Astrocyte (in vitro differentiated cells and primary cell): ENCODE results near the gene JAZF1. TPM values are rescaled to one million over a fixed set of nuclear protein-coding genes. Genes with fewer than 3 reads are reported as not detected.

Experiments used
- DNase-seq: peaks from one replicate; pipeline ENCODE4 v3.0.0-alpha.2; 2010; ENCODE audit warnings: low read depth
- FAIRE-seq: peaks from 2 replicates; lab custom pipeline; 2011; peaks lifted over from hg19 to GRCh38; lab: Jason Lieb, UNC
- H2AFZ ChIP-seq: 2 replicates; pipeline ENCODE4 v1.6.0; 2012; ENCODE audit warnings: low read depth, low read length, inconsistent platforms
- H3K27ac ChIP-seq: 2 replicates; pipeline ENCODE4 v1.5.1; 2011; ENCODE audit warnings: low read depth, low read length, inconsistent platforms
- H3K27me3 ChIP-seq: 2 replicates; pipeline ENCODE4 v1.6.0; 2011; ENCODE audit warnings: low read length, inconsistent platforms; ENCODE audit not compliant: insufficient read depth
- H3K36me3 ChIP-seq: 2 replicates; pipeline ENCODE4 v1.5.1; 2011; ENCODE audit warnings: low read length, inconsistent platforms; ENCODE audit not compliant: insufficient read depth
- H3K4me1 ChIP-seq: 2 replicates; pipeline ENCODE4 v1.5.1; 2011; ENCODE audit warnings: low read length, inconsistent platforms; ENCODE audit not compliant: insufficient read depth
- H3K4me2 ChIP-seq: 2 replicates; pipeline ENCODE4 v1.6.0; 2012; ENCODE audit warnings: low read length, inconsistent platforms
- H3K4me3 ChIP-seq: 2 replicates; pipeline ENCODE4 v1.5.1; 2011; ENCODE audit warnings: low read depth, mild to moderate bottlenecking, low read length, inconsistent platforms; ENCODE audit not compliant: insufficient read depth
- H3K79me2 ChIP-seq: 2 replicates; pipeline ENCODE4 v1.6.0; 2012; ENCODE audit warnings: mild to moderate bottlenecking, low read length, inconsistent platforms; ENCODE audit not compliant: insufficient read depth
- H3K9ac ChIP-seq: 2 replicates; pipeline ENCODE4 v1.6.0; 2012; ENCODE audit warnings: mild to moderate bottlenecking, low read length, inconsistent platforms
- H3K9me3 ChIP-seq: 2 replicates; pipeline ENCODE4 v1.5.1; 2012; ENCODE audit warnings: low read depth, mild to moderate bottlenecking, low read length, inconsistent platforms; ENCODE audit not compliant: insufficient read depth
- H4K20me1 ChIP-seq: 2 replicates; pipeline ENCODE4 v1.6.0; 2012; ENCODE audit warnings: low read length, inconsistent platforms; ENCODE audit not compliant: insufficient read depth
- H3K27ac Mint-ChIP-seq: one replicate; pipeline ENCODE4 v1.8.0; 2021; ENCODE audit warnings: mild to moderate bottlenecking, mixed read lengths; ENCODE audit not compliant: unreplicated experiment
- H3K27me3 Mint-ChIP-seq: one replicate; pipeline ENCODE4 v1.8.0; 2021; ENCODE audit warnings: low read depth, mixed read lengths; ENCODE audit not compliant: unreplicated experiment
- H3K36me3 Mint-ChIP-seq: one replicate; pipeline ENCODE4 v1.8.0; 2021; ENCODE audit warnings: low read depth, mixed read lengths; ENCODE audit not compliant: unreplicated experiment
- H3K4me1 Mint-ChIP-seq: one replicate; pipeline ENCODE4 v1.8.0; 2021; ENCODE audit warnings: low read depth, mixed read lengths; ENCODE audit not compliant: unreplicated experiment
- H3K4me3 Mint-ChIP-seq: one replicate; pipeline ENCODE4 v1.8.0; 2021; ENCODE audit warnings: mild to moderate bottlenecking, moderate library complexity, mixed read lengths; ENCODE audit not compliant: unreplicated experiment
- H3K9me3 Mint-ChIP-seq: one replicate; pipeline ENCODE4 v1.8.0; 2021; ENCODE audit warnings: mild to moderate bottlenecking, mixed read lengths; ENCODE audit not compliant: unreplicated experiment
- CTCF ChIP-seq: IDR thresholded peaks from 2 replicates; pipeline ENCODE4 v1.5.1; 2011; ENCODE audit warnings: low read depth, mild to moderate bottlenecking, inconsistent platforms, low read length, moderate library complexity; ENCODE audit not compliant: insufficient read depth
- EZH2 ChIP-seq: IDR thresholded peaks from 2 replicates; pipeline ENCODE4 v1.6.1; 2012; ENCODE audit warnings: mild to moderate bottlenecking, low read length, inconsistent platforms; ENCODE audit not compliant: insufficient read depth
- total RNA-seq: library from RNA; stranded (reverse); gene quantifications from 2 replicates; pipeline ENCODE4 v1.2.1, GENCODE V29; 2021

Gene JAZF1
- total RNA-seq, 1 donor from 2014 or later = 20.1 TPM

DNA sequence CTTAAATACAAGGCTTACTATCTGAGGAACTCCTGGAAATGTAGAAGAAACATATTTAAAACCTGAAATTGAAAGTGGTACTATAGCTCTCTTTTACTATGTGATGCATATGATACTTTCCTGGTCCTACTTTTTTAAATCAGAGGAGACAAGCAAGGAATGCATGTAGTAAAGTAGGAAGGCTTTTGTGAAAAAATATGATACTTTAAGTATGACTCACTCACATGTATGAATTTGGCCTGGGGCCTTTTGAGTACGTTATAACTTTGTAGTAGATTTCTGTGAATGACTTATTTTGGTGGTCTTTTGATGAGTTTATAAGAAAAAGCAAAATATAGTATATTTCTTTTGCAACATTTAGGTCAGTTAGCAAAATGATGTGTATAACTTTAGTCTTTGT is 386.8 kb downstream of the JAZF1 start:
- Mint-ChIP-seq H3K36me3 (peaks cover 9% of the 10 kb centered on the region), H3K4me3 (no peak overlapping the region), H3K9me3 (no peaks in the 10 kb centered on the region), H3K4me1 (peaks cover 6% of the 10 kb centered on the region), H3K27me3 (no peaks in the 10 kb centered on the region), H3K27ac (no peak overlapping the region)
- Histone ChIP-seq H3K4me1 (no peaks in the 10 kb centered on the region), H3K9ac (no peak overlapping the region), H3K9me3 (no peaks in the 10 kb centered on the region), H3K27me3 (no peaks in the 10 kb centered on the region), H3K4me3 (no peak overlapping the region), H3K27ac (no peak overlapping the region), H3K36me3 (peaks cover 14% of the 10 kb centered on the region), H2AFZ (no peak overlapping the region), H3K79me2 (no peaks in the 10 kb centered on the region), H4K20me1 (no peaks in the 10 kb centered on the region), H3K4me2 (no peak overlapping the region)
- TF ChIP-seq EZH2 (no peak), CTCF (no peak)
- FAIRE-seq (peak; percentile 89), DNase-seq (peak; percentile 32)

GRCh38 chr7:27788437-27788836 is 392.2 kb downstream of the JAZF1 start:
- Histone ChIP-seq H3K27ac (no peak overlapping the region), H2AFZ (no peak overlapping the region), H3K9ac (no peak overlapping the region), H3K79me2 (no peaks in the 10 kb centered on the region), H3K4me2 (no peak overlapping the region), H3K9me3 (no peaks in the 10 kb centered on the region), H4K20me1 (peaks cover 1% of the 10 kb centered on the region), H3K36me3 (peaks cover 33% of the 10 kb centered on the region), H3K4me3 (no peak overlapping the region), H3K27me3 (no peaks in the 10 kb centered on the region), H3K4me1 (no peaks in the 10 kb centered on the region)
- TF ChIP-seq CTCF (no peak), EZH2 (no peak)
- FAIRE-seq (no peak), DNase-seq (no peak)
- no peak overlapping the region for H3K27ac Mint-ChIP-seq
- no peaks in the 10 kb centered on the region for H3K27me3 Mint-ChIP-seq
- H3K4me1 Mint-ChIP-seq = peaks cover 8% of the 10 kb centered on the region
- H3K36me3 Mint-ChIP-seq = no peaks in the 10 kb centered on the region
- no peaks in the 10 kb centered on the region for H3K9me3 Mint-ChIP-seq
- no peak overlapping the region for H3K4me3 Mint-ChIP-seq

DNA sequence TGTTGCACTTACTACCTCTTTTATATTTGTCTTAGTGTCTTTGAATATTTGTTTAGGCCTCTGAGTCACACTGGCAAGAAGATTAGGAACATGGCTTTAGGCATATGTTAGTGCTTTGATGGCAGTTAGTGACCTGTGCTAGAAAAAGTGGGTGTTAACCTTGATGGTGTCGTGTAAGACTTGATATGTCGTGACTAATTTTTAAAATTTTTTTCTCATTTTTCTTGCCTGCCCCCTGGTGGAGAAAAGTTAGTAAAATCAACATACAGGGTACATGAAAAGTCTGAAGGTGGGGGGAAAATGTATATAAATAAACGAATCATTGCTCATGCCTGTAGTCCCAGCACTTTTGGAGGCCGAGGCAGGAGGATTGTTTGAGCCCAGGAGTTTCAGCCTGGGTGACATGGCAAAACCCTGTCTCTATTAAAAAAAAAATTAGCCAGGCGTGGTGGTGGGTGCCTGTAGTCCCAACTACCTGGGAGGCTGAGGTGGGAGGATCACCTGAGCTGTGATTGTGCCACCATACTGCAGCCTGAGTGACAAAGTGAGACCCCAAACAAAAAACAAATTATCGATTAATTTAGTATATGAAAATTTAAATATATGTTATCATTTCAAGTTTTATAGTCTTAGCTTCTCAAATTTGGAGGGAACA is 396.1 kb downstream of the JAZF1 start:
- Histone ChIP-seq H3K4me1 (no peaks in the 10 kb centered on the region), H3K36me3 (peaks cover 26% of the 10 kb centered on the region), H4K20me1 (peaks cover 11% of the 10 kb centered on the region), H2AFZ (no peak overlapping the region), H3K27me3 (no peaks in the 10 kb centered on the region), H3K4me3 (no peak overlapping the region), H3K9ac (no peak overlapping the region), H3K9me3 (no peaks in the 10 kb centered on the region), H3K4me2 (no peak overlapping the region), H3K79me2 (peaks cover 5% of the 10 kb centered on the region), H3K27ac (no peak overlapping the region)
- H3K36me3 Mint-ChIP-seq = no peaks in the 10 kb centered on the region
- H3K27me3 Mint-ChIP-seq = no peaks in the 10 kb centered on the region
- DNase-seq (peak; percentile 49), FAIRE-seq (no peak)
- no peak overlapping the region for H3K4me3 Mint-ChIP-seq
- peaks cover 7% of the 10 kb centered on the region for H3K4me1 Mint-ChIP-seq
- TF ChIP-seq EZH2 = no peak
- TF ChIP-seq CTCF = peak; percentile 57
- H3K9me3 Mint-ChIP-seq = no peaks in the 10 kb centered on the region
- no peak overlapping the region for H3K27ac Mint-ChIP-seq
